Measurements from ENCODE around the gene CAB39L. TPM values are rescaled to one million over a fixed set of nuclear protein-coding genes. Genes with fewer than 3 reads are reported as not detected.

The CAB39L gene
- total and polyA plus RNA-seq, 2 experiments from 2014 or later = 3.3 to 4.4 TPM

- ATAC-seq (no peak), DNase-seq (ENCODE audit: low spot score) (no peak)
- Histone ChIP-seq H3K79me2 (replicated peaks; ENCODE audit: insufficient read depth) (no peaks in the 10 kb centered on the region), H3K9me2 (ENCODE audit: insufficient read depth) (no peaks in the 10 kb centered on the region), H3K4me2 (no peak overlapping the region), H3K4me3 (no peak overlapping the region), H3F3A (replicated peaks; ENCODE audit: low read depth) (no peaks in the 10 kb centered on the region), H2AFZ (no peak overlapping the region), H3K27ac (ENCODE audit: low read depth) (no peak overlapping the region), H3K36me3 (ENCODE audit: insufficient read depth) (no peaks in the 10 kb centered on the region), H3K27me3 (ENCODE audit: insufficient read depth) (no peaks in the 10 kb centered on the region), H3K4me1 (ENCODE audit: insufficient read depth) (no peaks in the 10 kb centered on the region), H4K20me1 (replicated peaks; ENCODE audit: insufficient read depth) (no peaks in the 10 kb centered on the region)
- Mint-ChIP-seq H3K4me1 (peaks cover 5% of the 10 kb centered on the region; the same call in 2 of the 3 replicates), H3K27ac (no peak overlapping the region), H3K4me3 (no peak overlapping the region), H3K36me3 (ENCODE audit: low read depth) (no peaks in the 10 kb centered on the region), H3K9me3 (no peaks in the 10 kb centered on the region), H3K27me3 (ENCODE audit: insufficient read depth, low read depth, poor library complexity) (no peaks in the 10 kb centered on the region)
- no peak for TF ChIP-seq POLR2AphosphoS5 (IDR thresholded peaks at IDR 0.05; ENCODE audit: low read depth)
- no peak for TF ChIP-seq ETS1 (IDR thresholded peaks at IDR 0.05)
- no peak for TF ChIP-seq CREB1 (CRISPR knock-in tag; IDR thresholded peaks at IDR 0.05; ENCODE audit: low read depth)
- no peak for TF ChIP-seq ZNF114 (CRISPR knock-in tag; IDR thresholded peaks at IDR 0.05)
- no peak for TF ChIP-seq STAT1 (IDR thresholded peaks at IDR 0.05; ENCODE audit: unreplicated experiment)
- TF ChIP-seq ZNF462 (CRISPR knock-in tag; IDR thresholded peaks at IDR 0.05) = no peak
- no peak for TF ChIP-seq NANOG (IDR thresholded peaks at IDR 0.05; ENCODE audit: borderline replicate concordance)
- TF ChIP-seq ZNF331 (CRISPR knock-in tag; IDR thresholded peaks at IDR 0.05; ENCODE audit: low read depth) = no peak
- TF ChIP-seq EZH2 (IDR thresholded peaks at IDR 0.05; ENCODE audit: low read depth, unreplicated experiment) = no peak
- TF ChIP-seq CTCF (conservative IDR thresholded peaks at IDR 0.05; ENCODE audit: low read depth in 2 of 2) = no peak
- TF ChIP-seq EZH2phosphoT487 (IDR thresholded peaks at IDR 0.05; ENCODE audit: unreplicated experiment) = no peak
- TF ChIP-seq JUNB (IDR thresholded peaks at IDR 0.05; ENCODE audit: unreplicated experiment) = no peak
- no peak for TF ChIP-seq REST (IDR thresholded peaks at IDR 0.05; ENCODE audit: unreplicated experiment)
These were observed 14.7 kb downstream of the CAB39L start for GRCh38 chr13:49429121-49429520.

Measured in GM23338 (cell line).